GM23338 (cell line): ENCODE results near the gene TFAP2B.
A peak's percentile ranks its signal among the peaks of the same experiment; 100 is the strongest.

ENCODE experiments used
- EZH2 ChIP-seq: fragments of 200-600 bp; sonication (generic); IDR thresholded peaks from one replicate; pipeline ENCODE4 v1.8.0; 2017; ENCODE audit warnings: antibody characterized with exemption, mild to moderate bottlenecking, low read depth; ENCODE audit not compliant: unreplicated experiment
- TF ChIP-seq, protein P1 (sequence below), 2 experiments: fragments of 200-600 bp in 1 of 2; sonication (generic) in 1 of 2; conservative IDR thresholded peaks; 2 replicates each; pipeline versions ENCODE4 v1.5.1 to v1.6.1; 2016 to 2017; ENCODE audit warnings: antibody characterized with exemption in 2 of 2, low read depth in 2 of 2, mild to moderate bottlenecking in 2 of 2, moderate library complexity in 1 of 2

DNA sequence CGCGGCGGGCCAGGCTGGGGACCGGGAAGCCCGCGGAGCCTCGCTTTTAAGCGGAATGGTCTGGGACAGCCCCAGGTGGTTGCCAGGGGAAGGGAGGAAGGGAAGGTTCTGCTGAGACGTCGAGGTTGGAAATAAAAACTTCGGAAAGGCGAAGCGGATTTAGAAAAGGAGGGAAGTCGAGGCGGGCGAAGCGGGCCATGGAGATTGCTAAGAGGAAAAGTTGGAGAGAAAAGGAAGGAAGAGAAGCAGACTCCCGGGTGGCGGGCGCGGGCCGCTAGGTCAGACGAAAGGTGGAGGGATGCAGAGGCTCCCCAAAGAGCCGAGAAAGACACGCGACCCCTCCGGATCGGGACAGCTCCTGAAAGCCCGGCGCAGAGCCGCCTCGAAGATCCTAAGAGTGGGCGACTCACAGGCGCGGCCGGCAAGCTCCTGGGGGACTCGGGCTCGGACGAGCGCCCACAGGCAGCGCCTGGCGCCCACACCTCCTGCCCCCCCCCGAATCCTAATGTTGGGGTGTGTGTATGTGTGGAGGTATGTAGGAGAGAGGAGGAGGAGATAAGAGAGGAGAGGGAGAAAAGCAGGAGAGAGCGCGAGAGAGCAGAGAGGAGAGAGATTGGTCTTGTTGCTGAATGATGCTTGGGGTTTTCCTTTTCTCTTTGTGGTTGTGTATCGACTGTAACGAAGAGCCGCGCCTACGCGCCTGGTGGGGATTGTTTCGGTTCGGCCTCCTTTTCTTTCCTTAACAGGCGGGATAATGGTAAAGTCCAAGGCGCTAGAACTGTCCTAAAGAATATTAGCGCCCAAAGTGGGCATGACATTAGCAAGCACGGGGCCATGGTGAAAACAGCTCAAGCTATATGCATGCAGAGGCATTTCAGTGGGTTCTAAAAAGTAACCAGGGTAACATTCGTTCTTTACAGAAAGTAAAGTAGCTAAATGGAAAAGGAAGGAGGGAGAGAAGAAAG lies 1.5 kb downstream of the TFAP2B start:
- peak; percentile 88 for TF ChIP-seq EZH2
- TF ChIP-seq, protein P1, sequence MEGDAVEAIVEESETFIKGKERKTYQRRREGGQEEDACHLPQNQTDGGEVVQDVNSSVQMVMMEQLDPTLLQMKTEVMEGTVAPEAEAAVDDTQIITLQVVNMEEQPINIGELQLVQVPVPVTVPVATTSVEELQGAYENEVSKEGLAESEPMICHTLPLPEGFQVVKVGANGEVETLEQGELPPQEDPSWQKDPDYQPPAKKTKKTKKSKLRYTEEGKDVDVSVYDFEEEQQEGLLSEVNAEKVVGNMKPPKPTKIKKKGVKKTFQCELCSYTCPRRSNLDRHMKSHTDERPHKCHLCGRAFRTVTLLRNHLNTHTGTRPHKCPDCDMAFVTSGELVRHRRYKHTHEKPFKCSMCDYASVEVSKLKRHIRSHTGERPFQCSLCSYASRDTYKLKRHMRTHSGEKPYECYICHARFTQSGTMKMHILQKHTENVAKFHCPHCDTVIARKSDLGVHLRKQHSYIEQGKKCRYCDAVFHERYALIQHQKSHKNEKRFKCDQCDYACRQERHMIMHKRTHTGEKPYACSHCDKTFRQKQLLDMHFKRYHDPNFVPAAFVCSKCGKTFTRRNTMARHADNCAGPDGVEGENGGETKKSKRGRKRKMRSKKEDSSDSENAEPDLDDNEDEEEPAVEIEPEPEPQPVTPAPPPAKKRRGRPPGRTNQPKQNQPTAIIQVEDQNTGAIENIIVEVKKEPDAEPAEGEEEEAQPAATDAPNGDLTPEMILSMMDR (conservative IDR thresholded peaks at IDR 0.05; ENCODE audit: low read depth in 2 of 2) = no peak
